Left hindlimb (tissue), 1 donor: ENCODE results near the gene ANKHD1.
"Not testable (repeated sequence)": the region's sequence is repeated elsewhere in the genome, so short reads cannot be mapped to it uniquely, and the experiment has no call there.

ENCODE experiments used
- DNase-seq: peaks from one replicate; pipeline ENCODE4 v3.0.0-alpha.2; 2018

Gene ANKHD1

DNA sequence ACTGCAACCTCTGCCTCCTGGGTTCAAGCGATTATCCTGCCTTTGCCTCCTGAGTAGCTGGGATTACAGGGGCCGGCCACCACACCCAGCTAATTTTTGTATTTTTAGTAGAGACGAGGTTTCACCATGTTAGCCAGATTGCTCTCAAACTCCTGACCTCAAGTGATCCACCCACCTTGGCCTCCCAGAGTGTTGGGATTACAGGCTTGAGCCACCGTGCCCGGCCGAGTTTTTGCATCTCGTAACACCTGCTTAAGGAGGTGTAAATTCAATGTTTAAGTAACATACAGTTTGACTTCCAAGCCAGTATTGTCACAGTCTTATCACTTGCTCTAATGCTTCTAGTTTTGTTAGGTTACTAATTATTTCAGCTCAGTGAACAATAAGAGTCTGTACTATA lies 19.7 kb downstream of the ANKHD1 start:
- not testable (repeated sequence) for DNase-seq

DNA sequence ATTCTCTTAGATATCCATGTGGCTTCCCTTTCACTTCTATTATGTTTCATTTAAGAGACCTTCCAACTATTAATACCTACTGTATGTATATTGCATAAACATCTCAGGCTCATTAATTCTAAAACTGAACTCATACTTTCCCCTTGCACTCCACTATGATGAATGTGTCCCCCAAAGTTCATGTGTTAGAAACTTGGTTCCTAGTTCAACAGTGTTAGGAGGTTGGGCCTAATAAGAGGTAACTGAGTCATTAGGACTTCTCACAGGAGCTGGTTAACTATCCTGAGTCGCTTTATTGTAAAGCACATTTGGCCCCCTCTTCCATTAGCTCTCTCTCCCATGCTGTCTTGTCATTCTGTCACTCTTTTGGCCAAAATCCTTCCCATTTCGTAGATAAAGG lies 22.0 kb downstream of the ANKHD1 start:
- DNase-seq = no peak

DNA sequence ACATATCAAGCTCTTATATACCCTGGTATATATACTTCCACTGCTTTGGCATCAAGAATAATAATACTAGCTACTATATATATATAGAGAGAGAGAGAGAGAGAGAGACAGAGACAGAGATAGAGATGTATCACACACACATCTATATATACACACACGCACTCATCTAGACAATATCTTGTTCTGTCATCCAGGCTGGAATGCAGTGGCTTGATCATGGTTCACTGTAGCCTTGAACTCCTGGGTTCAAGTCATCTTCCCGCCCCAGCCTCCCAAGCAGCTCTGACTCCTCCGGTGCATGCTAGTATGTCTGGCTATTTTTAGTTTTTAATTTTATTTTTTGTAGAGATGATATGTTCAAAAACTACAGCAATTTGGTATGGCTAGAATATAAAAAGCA lies 22.5 kb downstream of the ANKHD1 start:
- no peak for DNase-seq

DNA sequence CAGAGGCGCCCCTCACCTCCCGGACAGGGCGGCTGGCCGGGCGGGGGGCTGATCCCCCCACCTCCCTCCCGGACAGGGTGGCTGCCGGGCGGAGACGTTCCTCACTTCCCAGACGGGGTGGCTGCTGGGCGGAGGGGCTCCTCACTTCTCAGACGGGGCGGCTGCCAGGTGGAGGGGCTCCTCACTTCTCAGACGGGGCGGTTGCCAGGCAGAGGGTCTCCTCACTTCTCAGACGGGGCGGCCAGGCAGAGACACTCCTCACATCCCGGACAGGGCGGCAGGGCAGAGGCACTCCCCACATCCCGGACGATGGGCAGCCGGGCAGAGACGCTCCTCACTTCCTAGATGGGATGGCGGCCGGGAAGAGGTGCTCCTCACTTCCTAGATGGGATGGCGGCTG lies 26.1 kb downstream of the ANKHD1 start:
- not testable (repeated sequence) for DNase-seq

DNA sequence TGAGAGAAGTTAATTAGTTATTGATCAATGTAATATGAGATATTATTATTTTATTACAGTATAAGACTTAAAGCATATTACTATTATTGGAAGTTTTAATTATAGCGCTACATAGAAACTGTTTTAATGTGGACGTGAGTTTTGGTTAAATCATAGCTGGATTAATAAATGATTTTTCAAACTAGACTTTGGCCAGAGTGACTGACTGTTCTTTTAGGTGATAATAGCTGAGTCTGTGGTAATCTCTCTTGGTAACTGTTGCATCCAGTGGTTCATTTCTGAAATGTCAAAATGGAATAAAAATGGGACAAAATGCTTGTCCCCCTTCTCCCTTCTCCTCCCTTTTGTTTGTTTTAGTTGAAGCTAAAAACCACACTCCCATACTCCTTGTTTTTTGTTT lies 28.1 kb downstream of the ANKHD1 start:
- DNase-seq = no peak

DNA sequence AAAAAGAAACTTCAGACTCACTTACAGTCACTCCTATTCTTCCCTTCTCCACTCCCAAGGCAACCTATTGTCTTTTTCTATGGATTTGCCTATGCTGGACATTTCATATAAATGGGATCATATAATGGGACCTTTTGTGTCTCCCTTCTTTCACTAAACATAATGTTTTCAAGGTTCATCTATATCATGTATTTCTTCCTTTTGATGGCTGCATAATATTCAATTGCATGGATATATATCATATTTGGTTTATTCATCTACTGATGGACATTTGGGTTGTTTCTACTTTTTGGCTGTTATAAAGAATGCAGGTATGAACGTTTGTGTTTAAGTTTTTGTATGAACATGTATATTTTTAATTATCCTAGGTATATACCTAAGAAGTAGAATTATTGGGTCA lies 30.6 kb downstream of the ANKHD1 start:
- no peak for DNase-seq

DNA sequence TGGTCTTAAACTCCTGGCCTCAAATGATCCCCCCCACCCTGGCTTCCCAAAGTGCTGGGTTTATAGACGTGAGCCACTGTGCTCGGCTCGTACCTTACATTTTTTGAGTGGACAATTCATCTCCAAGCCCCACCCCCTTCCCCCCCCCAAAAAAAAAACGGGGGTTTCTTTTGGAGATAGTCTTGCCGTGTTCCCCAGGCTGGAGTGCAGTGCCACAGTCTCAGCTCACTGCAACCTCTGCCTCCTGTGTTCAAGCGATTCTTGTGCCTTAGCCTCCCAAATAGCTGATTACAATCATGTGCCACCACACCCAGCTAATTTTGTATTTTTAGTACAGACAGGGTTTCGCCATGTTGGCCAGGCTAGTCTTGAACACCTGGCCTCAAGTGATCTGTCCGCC lies 31.3 kb downstream of the ANKHD1 start:
- no peak for DNase-seq

DNA sequence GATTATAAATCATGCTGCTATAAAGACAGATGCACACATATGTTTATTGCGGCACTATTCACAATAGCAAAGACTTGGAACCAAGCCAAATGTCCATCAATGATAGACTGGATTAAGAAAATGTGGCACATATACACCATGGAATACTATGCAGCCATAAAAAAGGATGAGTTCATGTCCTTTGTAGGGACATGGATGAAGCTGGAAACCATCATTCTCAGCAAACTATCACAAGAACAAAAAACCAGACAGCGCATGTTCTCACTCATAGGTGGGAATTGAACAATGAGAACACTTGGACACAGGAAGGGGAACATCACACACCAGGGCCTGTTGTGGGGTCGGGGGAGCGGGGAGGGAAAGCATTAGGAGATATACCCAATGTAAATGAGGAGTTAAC lies 55.7 kb downstream of the ANKHD1 start:
- not testable (repeated sequence) for DNase-seq

DNA sequence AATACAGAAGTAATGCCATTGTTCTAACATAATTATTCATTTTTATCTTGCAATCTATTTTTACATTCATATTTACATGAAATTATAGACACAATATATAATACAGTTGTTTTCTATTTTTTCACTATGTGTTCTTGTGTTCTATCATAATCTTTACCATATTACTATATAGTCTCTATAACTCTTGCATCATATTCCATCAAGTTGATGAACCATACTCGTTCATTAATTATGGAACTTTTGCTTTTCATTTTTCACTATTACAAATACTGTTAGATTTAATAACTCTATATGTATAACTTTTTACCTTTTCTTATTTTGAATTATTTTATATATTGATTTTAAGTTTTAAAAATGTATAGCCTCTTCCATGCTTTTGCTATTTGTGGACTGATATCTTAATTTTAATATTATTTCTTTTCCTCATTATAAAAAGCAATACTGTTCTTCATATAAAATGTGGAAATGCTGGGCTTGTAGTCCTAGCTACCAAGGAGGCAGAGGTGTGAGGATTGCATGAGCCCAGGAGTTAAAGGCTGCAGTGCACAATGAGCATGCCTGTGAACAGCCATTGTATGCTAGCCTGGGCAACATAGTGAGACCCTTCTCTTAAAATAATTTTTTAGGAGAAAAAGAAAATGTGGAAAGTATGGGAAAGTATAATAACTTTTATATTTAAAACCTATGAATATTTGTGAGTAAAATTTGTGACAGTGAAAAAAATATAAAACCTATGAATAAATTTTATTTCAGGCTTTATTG lies 65.5 kb downstream of the ANKHD1 start:
- DNase-seq = no peak

DNA sequence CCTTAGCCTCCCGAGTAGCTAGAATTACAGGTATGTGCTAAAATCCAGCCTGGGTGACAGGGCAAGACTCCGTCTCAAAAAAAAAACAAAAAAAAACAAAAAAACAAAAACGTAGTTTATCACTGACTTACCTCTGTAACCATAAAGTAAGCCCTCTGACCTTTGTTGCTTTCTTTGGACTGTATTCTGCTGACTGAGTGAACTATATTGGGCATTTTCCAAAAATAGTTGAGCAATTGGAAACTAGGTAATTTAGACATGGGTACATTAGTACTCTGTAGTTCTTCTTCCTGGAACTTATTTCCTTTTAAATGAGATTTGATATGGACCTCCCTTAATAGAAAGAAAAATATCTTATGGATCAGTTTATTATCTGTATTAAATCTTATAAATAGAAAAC lies 66.6 kb downstream of the ANKHD1 start:
- no peak for DNase-seq

DNA sequence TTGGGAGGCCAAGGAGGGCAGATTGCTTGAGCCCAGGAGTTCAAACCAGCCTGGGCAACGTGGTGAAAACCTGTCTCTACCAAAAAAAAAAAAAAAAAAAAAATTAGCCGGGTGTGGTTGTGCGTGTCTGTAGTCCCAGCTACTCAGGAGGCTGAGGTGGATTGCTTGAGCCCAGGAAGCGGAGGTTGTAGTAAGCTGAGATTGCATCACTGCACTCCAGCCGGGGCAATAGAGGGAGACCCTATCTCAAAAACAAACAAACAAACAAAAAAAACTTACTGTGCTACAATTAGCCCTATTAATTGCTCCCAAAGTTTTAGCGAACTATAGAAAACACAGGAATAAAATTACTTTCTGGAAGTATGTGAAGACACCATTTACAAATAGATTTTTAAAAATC lies 67.6 kb downstream of the ANKHD1 start:
- DNase-seq = no peak

DNA sequence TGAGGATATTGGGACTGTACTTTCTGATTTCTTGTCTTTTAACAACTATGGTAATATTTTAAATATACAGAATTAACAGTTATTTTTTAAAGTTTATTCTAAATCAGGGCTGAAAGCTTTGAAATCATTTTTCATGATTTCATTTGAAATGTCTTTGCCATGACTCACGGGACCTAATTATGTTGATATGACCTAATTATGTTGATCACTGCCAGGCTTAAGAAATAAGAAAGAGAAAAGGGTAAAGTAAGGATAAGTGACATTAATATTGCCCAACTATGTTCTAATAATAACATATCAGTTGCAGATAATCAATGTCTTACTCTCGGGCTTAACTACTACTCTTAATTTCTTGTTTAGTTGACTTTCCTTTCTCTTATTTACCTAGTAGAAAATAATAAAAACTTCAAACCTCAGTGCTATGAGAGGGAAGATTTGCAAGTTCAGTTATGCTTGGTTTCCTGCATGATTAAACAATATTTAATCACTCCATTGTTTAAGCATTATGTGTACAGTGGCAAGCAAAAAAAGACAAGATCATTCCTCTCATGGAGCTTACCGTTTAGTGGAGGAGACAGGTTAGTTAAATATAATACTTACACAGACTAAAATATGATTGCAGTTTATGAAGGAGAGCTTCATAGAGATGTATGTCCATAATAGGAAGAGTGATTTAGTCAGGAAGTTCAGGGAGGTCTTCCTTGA lies 78.8 kb downstream of the ANKHD1 start:
- no peak for DNase-seq

DNA sequence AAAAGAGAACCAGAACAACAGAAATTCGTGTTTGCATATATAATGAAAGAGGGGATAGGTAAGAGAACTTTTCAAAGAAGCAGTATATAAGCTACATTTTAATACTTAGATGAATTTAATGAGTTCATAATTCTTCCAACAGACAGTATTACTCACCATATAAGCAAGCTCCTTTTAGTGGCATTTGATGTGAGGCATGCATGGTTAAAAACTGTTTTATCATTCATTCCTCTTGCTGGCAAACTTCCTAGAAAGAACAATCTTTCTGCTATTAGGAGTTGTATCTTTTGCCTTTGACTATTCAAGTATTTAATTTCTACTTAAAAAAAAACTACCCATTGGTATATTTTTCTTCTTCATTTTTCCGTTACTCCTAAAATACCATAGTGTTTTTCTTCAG lies 80.1 kb downstream of the ANKHD1 start:
- no peak for DNase-seq

DNA sequence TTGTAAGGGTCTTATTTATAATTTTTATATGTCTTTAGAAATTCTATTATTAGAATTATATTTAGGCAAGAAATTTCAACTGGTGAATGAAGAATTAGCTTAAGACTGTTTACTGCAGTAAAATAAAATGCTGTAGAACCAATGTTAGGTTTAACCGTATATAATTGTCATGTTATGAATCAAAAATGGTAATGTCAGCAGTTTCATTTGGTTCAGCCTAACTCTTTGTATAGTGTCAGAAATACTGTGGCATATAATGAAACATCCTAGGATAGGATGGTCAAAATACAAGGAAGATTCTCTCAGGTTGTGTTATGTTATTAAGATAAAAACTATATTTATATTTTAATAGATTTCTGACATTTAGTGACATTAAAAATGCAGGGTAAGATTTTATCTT lies 81.4 kb downstream of the ANKHD1 start:
- no peak for DNase-seq

DNA sequence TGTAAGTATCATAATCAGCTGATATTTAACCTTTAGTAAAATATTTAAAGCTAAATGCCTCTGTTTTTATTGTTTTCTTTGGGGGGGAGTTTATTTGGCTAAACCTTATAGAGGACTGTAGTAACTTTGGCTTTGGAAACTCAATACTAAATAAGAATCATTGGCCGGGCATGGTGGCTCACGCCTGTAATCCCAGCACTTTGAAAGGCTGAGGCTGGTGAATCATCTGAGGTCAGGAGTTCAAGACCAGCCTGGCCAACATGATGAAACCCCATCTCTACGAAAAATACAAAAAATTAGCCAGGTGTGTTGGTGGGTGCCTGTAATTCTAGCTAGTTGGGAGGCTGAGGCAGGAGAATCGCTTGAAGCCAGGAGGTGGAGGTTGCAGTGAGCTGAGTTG lies 86.5 kb downstream of the ANKHD1 start:
- not testable (repeated sequence) for DNase-seq

DNA sequence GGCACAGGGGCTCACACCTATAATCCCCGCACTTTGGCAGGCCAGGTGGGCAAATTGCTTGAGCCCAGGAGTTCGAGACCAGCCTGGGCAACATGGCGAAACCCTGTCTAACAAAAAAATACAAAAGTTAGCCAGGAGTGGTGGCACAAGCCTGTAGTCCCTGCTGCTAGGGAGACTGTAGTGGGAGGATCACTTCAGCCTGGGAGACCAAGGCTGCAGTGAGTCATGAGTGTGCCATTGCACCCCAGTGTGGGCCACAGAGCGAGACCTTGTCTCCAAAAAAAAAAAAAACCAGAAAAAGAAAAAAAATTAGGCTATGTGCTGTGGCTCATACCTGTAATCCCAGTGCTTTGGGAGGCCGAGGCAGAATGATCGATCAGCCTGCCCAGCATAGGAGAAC lies 87.3 kb downstream of the ANKHD1 start:
- no peak for DNase-seq

DNA sequence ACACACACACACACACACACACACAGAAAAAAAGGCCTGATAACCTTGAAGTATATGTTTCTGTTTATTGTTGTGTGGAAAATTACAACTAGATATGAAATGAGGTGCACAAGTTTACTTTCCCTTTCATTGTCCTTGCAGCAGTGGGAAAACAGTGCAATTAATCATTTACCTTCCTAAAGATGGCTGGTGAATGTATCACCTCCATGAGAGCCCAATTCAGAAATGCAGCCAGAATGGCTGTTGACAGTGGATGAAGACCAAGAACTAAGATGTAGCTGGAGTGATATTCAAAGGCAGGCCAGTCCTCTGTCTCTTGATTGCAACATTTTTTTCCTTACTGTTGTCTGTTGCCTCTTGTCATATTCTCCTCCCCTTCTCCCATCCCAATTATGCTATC lies 96.3 kb downstream of the ANKHD1 start:
- no peak for DNase-seq

DNA sequence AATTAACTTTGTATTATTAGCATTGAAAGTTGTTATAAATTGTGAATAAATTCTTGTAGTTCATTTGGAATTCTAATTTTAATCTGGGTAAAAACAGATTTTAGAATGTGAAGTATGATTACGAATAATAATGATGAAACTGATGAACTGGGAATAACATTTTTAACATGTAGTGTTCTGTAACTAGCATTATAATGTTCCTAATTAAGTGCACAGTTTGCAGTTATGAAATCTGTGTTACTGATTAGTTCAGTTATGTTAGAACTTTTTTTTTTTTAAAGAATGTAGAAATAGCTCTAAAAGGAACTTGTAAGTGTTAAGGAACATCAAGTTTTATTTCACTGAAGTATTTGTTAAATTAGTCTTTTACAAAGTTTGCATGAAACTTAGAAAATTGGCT lies 97.0 kb downstream of the ANKHD1 start:
- no peak for DNase-seq

DNA sequence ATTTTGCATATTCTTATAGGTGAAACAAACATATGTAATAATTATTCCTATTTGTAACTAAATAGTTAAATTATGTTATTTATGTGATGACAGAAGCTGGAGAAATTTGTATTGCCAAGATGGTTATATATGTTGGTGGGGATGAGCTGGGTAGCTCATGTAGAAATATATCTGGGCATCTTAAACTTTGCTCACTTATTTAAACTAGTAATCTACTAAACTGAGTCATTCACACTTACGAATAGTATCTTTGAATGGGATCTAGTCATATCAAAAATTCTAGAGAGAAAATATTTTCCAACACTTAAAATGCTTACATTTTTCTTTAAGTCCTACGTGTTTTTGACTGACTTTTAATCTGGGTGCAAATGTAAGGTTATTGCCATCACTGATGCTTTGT lies 101.2 kb downstream of the ANKHD1 start:
- DNase-seq = no peak

DNA sequence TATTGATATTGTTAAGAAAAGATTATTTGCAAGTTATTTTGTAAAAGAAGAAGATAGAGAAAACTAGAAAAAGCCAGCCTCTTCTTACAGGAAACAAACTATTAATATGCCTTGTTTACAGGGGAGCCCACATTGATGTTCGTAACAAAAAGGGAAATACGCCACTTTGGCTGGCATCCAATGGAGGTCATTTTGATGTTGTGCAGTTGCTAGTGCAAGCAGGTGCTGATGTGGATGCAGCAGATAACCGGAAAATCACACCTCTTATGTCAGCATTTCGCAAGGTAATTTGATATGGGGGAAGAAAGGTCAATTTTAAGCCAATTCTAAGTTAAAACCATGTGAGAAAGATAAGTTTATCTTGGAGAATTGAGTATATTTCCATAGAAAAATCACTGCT lies 108.3 kb downstream of the ANKHD1 start:
- no peak for DNase-seq

DNA sequence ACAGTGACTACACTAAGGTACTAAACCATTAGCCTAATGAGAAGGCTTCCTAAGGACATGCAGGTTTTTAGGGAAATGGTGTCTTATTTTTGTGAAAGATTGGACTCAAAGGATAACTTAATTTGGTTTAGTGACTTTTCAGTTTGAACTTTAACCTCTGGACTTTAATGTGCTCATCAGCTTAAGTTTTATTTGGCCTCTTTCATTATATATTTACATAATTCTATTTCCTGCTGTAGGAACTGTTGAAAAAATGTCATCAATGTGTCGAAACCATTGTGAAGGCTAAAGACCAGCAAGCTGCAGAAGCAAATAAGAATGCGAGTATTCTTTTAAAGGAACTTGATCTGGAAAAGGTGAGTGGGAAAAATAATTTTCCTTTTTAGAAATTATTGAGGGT lies 111.5 kb downstream of the ANKHD1 start:
- no peak for DNase-seq

DNA sequence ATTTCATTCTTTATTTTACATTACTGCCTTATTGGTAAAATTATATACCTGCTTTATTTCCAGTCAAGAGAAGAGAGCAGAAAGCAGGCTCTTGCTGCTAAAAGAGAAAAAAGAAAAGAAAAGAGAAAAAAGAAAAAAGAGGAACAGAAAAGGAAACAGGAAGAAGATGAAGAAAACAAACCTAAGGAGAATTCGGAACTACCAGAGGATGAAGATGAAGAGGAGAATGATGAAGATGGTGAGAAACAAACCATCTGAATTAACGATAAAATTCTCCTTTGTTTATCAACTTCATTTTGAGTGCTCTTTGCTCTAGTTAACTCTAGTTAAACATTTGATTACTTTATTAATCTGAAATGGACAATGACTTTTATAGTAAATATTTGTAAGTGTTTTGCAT lies 122.4 kb downstream of the ANKHD1 start:
- no peak for DNase-seq

DNA sequence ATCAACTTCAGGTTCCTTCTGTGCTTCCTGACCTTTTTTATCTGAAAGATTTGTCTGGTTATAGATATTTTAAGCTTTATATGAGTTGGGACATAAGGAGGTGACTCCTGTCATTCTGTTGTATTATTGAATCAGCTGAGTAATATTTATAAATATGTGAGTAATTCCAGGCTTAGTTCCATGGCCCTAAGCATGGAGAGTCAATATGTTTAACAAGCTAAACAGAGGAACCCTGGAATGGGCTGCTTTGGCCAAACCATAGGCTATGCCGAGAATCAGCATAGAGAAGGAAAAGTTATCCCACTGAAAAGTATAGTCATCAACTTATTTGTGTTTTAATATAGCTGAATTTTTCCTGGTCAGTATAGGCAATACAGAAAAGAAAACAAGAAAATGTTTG lies 138.6 kb downstream of the ANKHD1 start:
- no peak for DNase-seq

DNA sequence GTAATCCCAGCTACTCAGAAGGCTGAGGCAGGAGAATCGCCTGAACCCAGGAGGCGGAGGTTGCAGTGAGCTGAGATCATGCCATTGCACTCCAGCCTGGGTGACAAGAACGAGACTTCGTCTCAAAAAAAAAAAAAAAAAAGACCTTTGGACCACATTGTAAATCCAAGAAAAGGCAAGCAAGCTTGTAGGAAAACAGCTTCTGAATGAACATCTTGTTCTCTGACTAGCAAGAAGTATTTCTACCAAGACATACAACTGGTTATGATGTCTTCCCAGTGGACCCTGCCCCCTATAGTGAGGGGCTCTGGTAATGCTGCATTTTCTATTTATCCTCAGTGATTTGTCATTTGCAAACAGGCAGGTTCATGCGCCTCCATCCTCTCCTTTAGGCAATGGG lies 141.3 kb downstream of the ANKHD1 start:
- no peak for DNase-seq

DNA sequence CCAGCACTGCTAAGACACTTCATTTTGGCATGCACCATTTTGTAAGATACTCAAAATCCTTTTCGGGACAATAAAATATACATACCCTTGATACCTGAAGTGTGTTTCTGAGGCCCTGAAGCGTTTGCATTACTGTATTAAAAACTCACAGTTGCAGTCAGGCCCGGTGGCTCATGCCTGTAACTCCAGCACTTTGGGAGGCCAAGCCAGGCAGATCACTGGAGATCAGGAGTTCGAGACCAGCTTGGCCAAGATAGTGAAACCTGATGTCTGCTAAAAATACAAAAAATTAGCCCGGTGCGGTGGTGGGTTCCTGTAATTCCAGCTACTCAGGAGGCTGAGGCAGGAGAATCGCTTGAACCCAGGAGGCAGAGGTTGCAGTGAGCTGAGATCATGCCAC lies 143.4 kb downstream of the ANKHD1 start:
- no peak for DNase-seq
